ENCODE data around the gene KASH5.
"Not testable (repeated sequence)": the region's sequence is repeated elsewhere in the genome, so short reads cannot be mapped to it uniquely, and the experiment has no call there.

Gene KASH5

GRCh38 chr19:49455773-49456172 lies 67.7 kb downstream of the KASH5 start:
- DNase-seq (ENCODE audit: low spot score) = no peak

- DNase-seq (ENCODE audit: low spot score) = no peak
Observed at GRCh38 chr19:49456326-49456725, 68.3 kb downstream of the KASH5 start.

GRCh38 chr19:49458567-49458903 lies 70.5 kb downstream of the KASH5 start:
- no peak for DNase-seq (ENCODE audit: low spot score)

GRCh38 chr19:49459388-49459787 lies 71.3 kb downstream of the KASH5 start:
- DNase-seq (ENCODE audit: low spot score) = no peak

- not testable (repeated sequence) for DNase-seq (ENCODE audit: low spot score)
Observed at GRCh38 chr19:49461130-49461529, 73.1 kb downstream of the KASH5 start.

- no peak for DNase-seq (ENCODE audit: low spot score)
Observed at GRCh38 chr19:49461656-49462055, 73.6 kb downstream of the KASH5 start.

GRCh38 chr19:49462492-49462891 lies 74.4 kb downstream of the KASH5 start:
- no peak for DNase-seq (ENCODE audit: low spot score)

- no peak for DNase-seq (ENCODE audit: low spot score)
Observed at GRCh38 chr19:49463960-49464740, 76.1 kb downstream of the KASH5 start.

GRCh38 chr19:49465371-49465770 lies 77.3 kb downstream of the KASH5 start:
- DNase-seq (ENCODE audit: low spot score) = no peak

Data from AG20443 (cell line).